ENCODE data around the gene CFAP77. TPM values are rescaled to one million over a fixed set of nuclear protein-coding genes. Genes with fewer than 3 reads are reported as not detected.

The CFAP77 gene
- total and polyA plus RNA-seq, 12 donors = 0.53 to 4.3 (median 1.3) TPM

DNA sequence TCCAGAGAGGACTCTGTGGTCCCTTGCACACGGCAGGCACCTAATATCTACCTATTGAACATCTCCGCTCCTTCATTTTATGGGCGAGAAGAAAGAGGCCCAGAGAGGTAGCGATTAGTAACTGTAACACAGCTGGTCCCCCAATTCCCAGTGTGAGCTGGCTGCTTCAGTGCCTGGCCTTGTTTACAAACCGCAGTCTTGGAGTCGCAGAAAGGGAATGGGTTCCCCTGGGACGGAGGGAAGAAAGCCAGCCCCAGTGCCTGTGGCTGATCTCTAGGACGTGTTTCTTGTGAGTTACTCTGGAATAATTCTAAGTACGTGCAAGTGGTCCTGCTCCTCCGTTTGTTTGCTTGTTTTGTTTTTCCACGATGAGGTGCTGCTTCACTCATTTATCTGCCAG lies 52.0 kb downstream of the CFAP77 start:
- H3K4me3 ChIP-seq = no peak overlapping the region
- DNase-seq (no peak), ATAC-seq (no peak)
- TF ChIP-seq, protein P1, sequence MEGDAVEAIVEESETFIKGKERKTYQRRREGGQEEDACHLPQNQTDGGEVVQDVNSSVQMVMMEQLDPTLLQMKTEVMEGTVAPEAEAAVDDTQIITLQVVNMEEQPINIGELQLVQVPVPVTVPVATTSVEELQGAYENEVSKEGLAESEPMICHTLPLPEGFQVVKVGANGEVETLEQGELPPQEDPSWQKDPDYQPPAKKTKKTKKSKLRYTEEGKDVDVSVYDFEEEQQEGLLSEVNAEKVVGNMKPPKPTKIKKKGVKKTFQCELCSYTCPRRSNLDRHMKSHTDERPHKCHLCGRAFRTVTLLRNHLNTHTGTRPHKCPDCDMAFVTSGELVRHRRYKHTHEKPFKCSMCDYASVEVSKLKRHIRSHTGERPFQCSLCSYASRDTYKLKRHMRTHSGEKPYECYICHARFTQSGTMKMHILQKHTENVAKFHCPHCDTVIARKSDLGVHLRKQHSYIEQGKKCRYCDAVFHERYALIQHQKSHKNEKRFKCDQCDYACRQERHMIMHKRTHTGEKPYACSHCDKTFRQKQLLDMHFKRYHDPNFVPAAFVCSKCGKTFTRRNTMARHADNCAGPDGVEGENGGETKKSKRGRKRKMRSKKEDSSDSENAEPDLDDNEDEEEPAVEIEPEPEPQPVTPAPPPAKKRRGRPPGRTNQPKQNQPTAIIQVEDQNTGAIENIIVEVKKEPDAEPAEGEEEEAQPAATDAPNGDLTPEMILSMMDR (IDR thresholded peaks at IDR 0.05) = no peak
- no peaks in the 10 kb centered on the region for H3K36me3 ChIP-seq
- H3K27me3 ChIP-seq = peaks cover 0 to 9% (median 0%) of the 10 kb centered on the region in 7 donors
- no peaks in the 10 kb centered on the region for H3K4me1 ChIP-seq
- intact Hi-C loops (cut with DNase I) = no loop called here
- H3K27ac ChIP-seq = no peak overlapping the region
- 70 to 80% methylated on average over 11 of the region's 11 CpGs for WGBS, 2 donors
- no peaks in the 10 kb centered on the region for H3K9me3 ChIP-seq

GRCh38 chr9:132464547-132464946 lies 54.5 kb downstream of the CFAP77 start:
- no peak overlapping the region for H3K27ac ChIP-seq
- H3K27me3 ChIP-seq = peaks cover 0 to 12% (median 0%) of the 10 kb centered on the region in 7 donors
- H3K36me3 ChIP-seq = no peaks in the 10 kb centered on the region
- 83 to 85% methylated on average over 9 of the region's 9 CpGs for WGBS, 2 donors
- TF ChIP-seq, protein P1 (IDR thresholded peaks at IDR 0.05) = no peak
- no peak overlapping the region for H3K4me3 ChIP-seq
- ATAC-seq (no peak), DNase-seq (no peak)
- intact Hi-C loops (cut with DNase I) = no loop called here
- H3K9me3 ChIP-seq = peaks cover 0 to 4% (median 0%) of the 10 kb centered on the region in 11 donors
- H3K4me1 ChIP-seq = no peaks in the 10 kb centered on the region

- intact Hi-C loops (cut with DNase I) = no loop called here
- peaks cover 0 to 4% (median 0%) of the 10 kb centered on the region in 11 donors for H3K9me3 ChIP-seq
- no peaks in the 10 kb centered on the region for H3K36me3 ChIP-seq
- H3K27me3 ChIP-seq = peaks cover 0 to 12% (median 0%) of the 10 kb centered on the region in 7 donors
- WGBS, 2 donors = 75 to 82% methylated on average over 5 of the region's 5 CpGs
- no peak for DNase-seq
- ATAC-seq = no peak
- no peaks in the 10 kb centered on the region for H3K4me1 ChIP-seq
- no peak overlapping the region for H3K4me3 ChIP-seq
- H3K27ac ChIP-seq = no peak overlapping the region
- TF ChIP-seq, protein P1 (IDR thresholded peaks at IDR 0.05) = no peak
Measured at GRCh38 chr9:132465131-132465635, 55.2 kb downstream of the CFAP77 start.

DNA sequence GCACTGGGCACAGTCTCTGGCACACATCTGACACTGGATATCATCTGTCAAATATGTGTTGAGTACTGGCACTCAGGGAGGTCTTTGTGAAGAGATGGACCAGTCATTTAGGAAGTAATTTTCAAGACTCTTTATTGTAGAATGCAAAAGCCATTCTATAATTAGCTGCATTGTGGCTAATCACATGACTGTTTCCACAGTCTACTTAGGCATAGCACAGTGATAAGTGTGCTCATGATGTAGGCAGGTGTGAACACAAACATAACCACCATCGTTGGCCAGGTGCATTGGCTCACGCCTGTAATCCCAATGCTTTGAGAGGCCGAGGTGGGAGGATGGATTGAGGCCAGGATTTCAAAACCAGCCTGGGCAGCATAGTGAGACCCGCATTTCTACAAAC lies 62.2 kb downstream of the CFAP77 start:
- 63 to 65% methylated on average over 4 of the region's 4 CpGs for WGBS, 2 donors
- H3K4me1 ChIP-seq = peaks cover 0 to 3% (median 0%) of the 10 kb centered on the region in 9 donors

More for the DNA sequence above, 62.2 kb downstream of the CFAP77 start:
- peaks cover 0 to 4% (median 0%) of the 10 kb centered on the region in 11 donors for H3K9me3 ChIP-seq
- TF ChIP-seq, protein P1 (IDR thresholded peaks at IDR 0.05) = no peak
- DNase-seq (no peak), ATAC-seq (peak in 7 of 8 donors; percentile 45 to 81 (median 63))
- intact Hi-C loops (cut with DNase I) = no loop called here
- H3K4me3 ChIP-seq = no peak overlapping the region
- no peaks in the 10 kb centered on the region for H3K36me3 ChIP-seq
- peaks cover 0 to 7% (median 0%) of the 10 kb centered on the region in 7 donors for H3K27me3 ChIP-seq
- no peak overlapping the region for H3K27ac ChIP-seq

Data from heart right ventricle (tissue), 16 donors.